Mucosa of rectum (tissue), 2 donors: ENCODE results near the gene MIB1.

Experiments used
- H3K27ac ChIP-seq, 2 donors: one replicate each; pipeline ENCODE4 v1.7.0; 2013; ENCODE audit warnings: inconsistent platforms in 2 of 2, low read depth in 2 of 2, low read length in 2 of 2
- H3K27me3 ChIP-seq, 2 donors: one replicate each; pipeline ENCODE4 v1.7.0; 2013; ENCODE audit warnings: low read length in 2 of 2; ENCODE audit not compliant: control insufficient read depth in 2 of 2, insufficient read depth in 2 of 2
- H3K36me3 ChIP-seq, 2 donors: one replicate each; pipeline ENCODE4 v1.7.0; 2013; ENCODE audit warnings: low read length in 2 of 2; ENCODE audit not compliant: control insufficient read depth in 2 of 2, insufficient read depth in 2 of 2
- H3K4me1 ChIP-seq, 2 donors: one replicate each; pipeline ENCODE4 v1.7.0; 2013; ENCODE audit warnings: low read length in 2 of 2, mild to moderate bottlenecking in 1 of 2; ENCODE audit not compliant: control insufficient read depth in 2 of 2, insufficient read depth in 2 of 2
- H3K4me3 ChIP-seq, 2 donors: one replicate each; pipeline ENCODE4 v1.7.0; 2013; ENCODE audit warnings: low read length in 2 of 2
- H3K9ac ChIP-seq, 2 donors: one replicate each; pipeline ENCODE4 v1.7.0; 2013; ENCODE audit warnings: low read length in 2 of 2, low read depth in 1 of 2, mild to moderate bottlenecking in 1 of 2
- H3K9me3 ChIP-seq, 2 donors: one replicate each; pipeline ENCODE4 v1.7.0; 2013; ENCODE audit warnings: low read length in 2 of 2; ENCODE audit not compliant: control insufficient read depth in 2 of 2
- donor health status: healthy.
- donor health status: Normal muscosa, but diverticular disease.

The MIB1 gene

GRCh38 chr18:21864386-21864785 lies 123.8 kb downstream of the MIB1 start:
- no peak overlapping the region for H3K4me3 ChIP-seq
- H3K27ac ChIP-seq = no peak overlapping the region
- peaks cover 20 to 24% of the 10 kb centered on the region in 2 donors for H3K36me3 ChIP-seq
- no peaks in the 10 kb centered on the region for H3K27me3 ChIP-seq
- H3K4me1 ChIP-seq = no peaks in the 10 kb centered on the region
- H3K9ac ChIP-seq = no peak overlapping the region
- no peaks in the 10 kb centered on the region for H3K9me3 ChIP-seq

GRCh38 chr18:21865043-21865442 lies 124.5 kb downstream of the MIB1 start:
- Histone ChIP-seq H3K27me3 (no peaks in the 10 kb centered on the region), H3K36me3 (peaks cover 20 to 24% of the 10 kb centered on the region in 2 donors), H3K9ac (no peak overlapping the region), H3K27ac (no peak overlapping the region), H3K4me3 (no peak overlapping the region), H3K4me1 (no peaks in the 10 kb centered on the region), H3K9me3 (no peaks in the 10 kb centered on the region)

- no peaks in the 10 kb centered on the region for H3K27me3 ChIP-seq
- H3K4me3 ChIP-seq = no peak overlapping the region
- peaks cover 4 to 7% of the 10 kb centered on the region in 2 donors for H3K36me3 ChIP-seq
- no peaks in the 10 kb centered on the region for H3K4me1 ChIP-seq
- H3K9me3 ChIP-seq = no peaks in the 10 kb centered on the region
- H3K9ac ChIP-seq = no peak overlapping the region
- H3K27ac ChIP-seq = no peak overlapping the region
Measured at GRCh38 chr18:21868770-21869169, 128.2 kb downstream of the MIB1 start.

- no peak overlapping the region for H3K27ac ChIP-seq
- no peaks in the 10 kb centered on the region for H3K9me3 ChIP-seq
- no peak overlapping the region for H3K4me3 ChIP-seq
- H3K4me1 ChIP-seq = no peaks in the 10 kb centered on the region
- no peak overlapping the region for H3K9ac ChIP-seq
- H3K27me3 ChIP-seq = no peaks in the 10 kb centered on the region
- no peaks in the 10 kb centered on the region for H3K36me3 ChIP-seq
Measured at GRCh38 chr18:21889570-21889969, 149.0 kb downstream of the MIB1 start.

- no peak overlapping the region for H3K27ac ChIP-seq
- no peaks in the 10 kb centered on the region for H3K9me3 ChIP-seq
- H3K27me3 ChIP-seq = no peaks in the 10 kb centered on the region
- H3K4me3 ChIP-seq = no peak overlapping the region
- H3K36me3 ChIP-seq = no peaks in the 10 kb centered on the region
- no peaks in the 10 kb centered on the region for H3K4me1 ChIP-seq
- no peak overlapping the region for H3K9ac ChIP-seq
Measured at GRCh38 chr18:21894619-21895367, 154.2 kb downstream of the MIB1 start.

- H3K27ac ChIP-seq = no peak overlapping the region
- no peaks in the 10 kb centered on the region for H3K27me3 ChIP-seq
- H3K9ac ChIP-seq = no peak overlapping the region
- H3K36me3 ChIP-seq = no peaks in the 10 kb centered on the region
- no peaks in the 10 kb centered on the region for H3K9me3 ChIP-seq
- H3K4me1 ChIP-seq = peaks cover 0 to 9% of the 10 kb centered on the region in 2 donors
- H3K4me3 ChIP-seq = no peak overlapping the region
Measured at GRCh38 chr18:21896732-21897336, 156.2 kb downstream of the MIB1 start.

- Histone ChIP-seq H3K4me3 (no peak overlapping the region), H3K27me3 (no peaks in the 10 kb centered on the region), H3K9ac (no peak overlapping the region), H3K9me3 (no peaks in the 10 kb centered on the region), H3K4me1 (peaks cover 0 to 9% of the 10 kb centered on the region in 2 donors), H3K36me3 (no peaks in the 10 kb centered on the region), H3K27ac (no peak overlapping the region)
Measured at GRCh38 chr18:21897811-21898210, 157.2 kb downstream of the MIB1 start.

- Histone ChIP-seq H3K9ac (no peak overlapping the region), H3K27me3 (no peaks in the 10 kb centered on the region), H3K9me3 (no peaks in the 10 kb centered on the region), H3K4me3 (no peak overlapping the region), H3K36me3 (no peaks in the 10 kb centered on the region), H3K27ac (peak overlapping the region in 1 of 2 donors; percentile 13), H3K4me1 (peaks cover 0 to 9% of the 10 kb centered on the region in 2 donors)
Measured at GRCh38 chr18:21900605-21901352, 160.2 kb downstream of the MIB1 start.

- Histone ChIP-seq H3K4me3 (no peak overlapping the region), H3K27ac (no peak overlapping the region), H3K27me3 (no peaks in the 10 kb centered on the region), H3K36me3 (no peaks in the 10 kb centered on the region), H3K9me3 (no peaks in the 10 kb centered on the region), H3K4me1 (peaks cover 0 to 9% of the 10 kb centered on the region in 2 donors), H3K9ac (no peak overlapping the region)
Measured at GRCh38 chr18:21901423-21901945, 160.9 kb downstream of the MIB1 start.

- Histone ChIP-seq H3K36me3 (no peaks in the 10 kb centered on the region), H3K4me1 (peaks cover 0 to 9% of the 10 kb centered on the region in 2 donors), H3K4me3 (no peak overlapping the region), H3K27ac (no peak overlapping the region), H3K27me3 (no peaks in the 10 kb centered on the region), H3K9ac (no peak overlapping the region), H3K9me3 (no peaks in the 10 kb centered on the region)
Measured at GRCh38 chr18:21903709-21904108, 163.1 kb downstream of the MIB1 start.
